DOHH2 (cell line): ENCODE data around the gene AFF1.

Source experiments
- EZH2phosphoT487 ChIP-seq: fragments of 200-600 bp; sonication (generic); IDR thresholded peaks from 2 replicates; pipeline ENCODE4 v1.6.1; 2017; ENCODE audit warnings: borderline replicate concordance, mild to moderate bottlenecking, antibody characterized with exemption, low read length, moderate library complexity, mixed read lengths
- TF ChIP-seq, protein P1 (sequence below): fragments of 200-600 bp; sonication (generic); IDR thresholded peaks from one replicate; pipeline ENCODE4 v1.5.1; 2014; ENCODE audit warnings: antibody characterized with exemption, mild to moderate bottlenecking, low read depth, low read length; ENCODE audit not compliant: poor library complexity, severe bottlenecking

DNA sequence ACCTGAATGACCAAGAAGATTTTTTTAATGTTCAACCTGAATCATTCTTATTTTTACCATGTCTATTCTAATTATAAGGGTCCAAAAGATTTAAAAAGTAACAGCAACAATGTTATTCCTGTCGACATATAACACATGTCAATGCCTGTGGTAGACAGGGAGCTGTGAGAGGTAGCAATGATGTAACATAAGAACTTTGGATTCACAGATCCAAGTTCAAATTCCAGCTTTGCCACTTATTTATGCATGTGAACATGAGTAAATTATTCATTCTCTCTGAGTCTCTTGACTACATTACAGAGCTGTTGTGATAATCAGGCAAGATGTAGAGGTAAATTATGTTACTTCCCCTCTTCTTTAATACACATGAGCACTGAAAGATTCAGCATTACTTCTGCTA lies 231.1 kb downstream of the AFF1 start:
- TF ChIP-seq, protein P1, sequence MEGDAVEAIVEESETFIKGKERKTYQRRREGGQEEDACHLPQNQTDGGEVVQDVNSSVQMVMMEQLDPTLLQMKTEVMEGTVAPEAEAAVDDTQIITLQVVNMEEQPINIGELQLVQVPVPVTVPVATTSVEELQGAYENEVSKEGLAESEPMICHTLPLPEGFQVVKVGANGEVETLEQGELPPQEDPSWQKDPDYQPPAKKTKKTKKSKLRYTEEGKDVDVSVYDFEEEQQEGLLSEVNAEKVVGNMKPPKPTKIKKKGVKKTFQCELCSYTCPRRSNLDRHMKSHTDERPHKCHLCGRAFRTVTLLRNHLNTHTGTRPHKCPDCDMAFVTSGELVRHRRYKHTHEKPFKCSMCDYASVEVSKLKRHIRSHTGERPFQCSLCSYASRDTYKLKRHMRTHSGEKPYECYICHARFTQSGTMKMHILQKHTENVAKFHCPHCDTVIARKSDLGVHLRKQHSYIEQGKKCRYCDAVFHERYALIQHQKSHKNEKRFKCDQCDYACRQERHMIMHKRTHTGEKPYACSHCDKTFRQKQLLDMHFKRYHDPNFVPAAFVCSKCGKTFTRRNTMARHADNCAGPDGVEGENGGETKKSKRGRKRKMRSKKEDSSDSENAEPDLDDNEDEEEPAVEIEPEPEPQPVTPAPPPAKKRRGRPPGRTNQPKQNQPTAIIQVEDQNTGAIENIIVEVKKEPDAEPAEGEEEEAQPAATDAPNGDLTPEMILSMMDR: no peak
- no peak for TF ChIP-seq EZH2phosphoT487
